GM06990 (cell line): ENCODE measurements around the gene ZCCHC2.

Source experiments
- DNase-seq: peaks from one replicate; pipeline ENCODE4 v3.0.0-alpha.2; 2011; ENCODE audit not compliant: insufficient read length; ENCODE audit errors: extremely low read depth
- H3K27me3 ChIP-seq: replicated peaks from 2 replicates; pipeline ENCODE4 v1.6.0; 2011; ENCODE audit warnings: low read length; ENCODE audit not compliant: control insufficient read depth, insufficient read depth
- H3K36me3 ChIP-seq: 2 replicates; pipeline ENCODE4 v1.5.1; 2011; ENCODE audit warnings: low read length; ENCODE audit not compliant: control insufficient read depth, insufficient read depth
- H3K4me3 ChIP-seq: replicated peaks from 2 replicates; pipeline ENCODE4 v1.5.1; 2011; ENCODE audit warnings: low read depth, mild to moderate bottlenecking, control low read depth, low read length
- TF ChIP-seq, protein P1 (sequence below): IDR thresholded peaks from 2 replicates; pipeline ENCODE4 v1.5.1; 2011; ENCODE audit warnings: low read length, control low read depth, mild to moderate bottlenecking, inconsistent platforms; ENCODE audit not compliant: insufficient read depth, poor library complexity, severe bottlenecking

The ZCCHC2 gene

DNA sequence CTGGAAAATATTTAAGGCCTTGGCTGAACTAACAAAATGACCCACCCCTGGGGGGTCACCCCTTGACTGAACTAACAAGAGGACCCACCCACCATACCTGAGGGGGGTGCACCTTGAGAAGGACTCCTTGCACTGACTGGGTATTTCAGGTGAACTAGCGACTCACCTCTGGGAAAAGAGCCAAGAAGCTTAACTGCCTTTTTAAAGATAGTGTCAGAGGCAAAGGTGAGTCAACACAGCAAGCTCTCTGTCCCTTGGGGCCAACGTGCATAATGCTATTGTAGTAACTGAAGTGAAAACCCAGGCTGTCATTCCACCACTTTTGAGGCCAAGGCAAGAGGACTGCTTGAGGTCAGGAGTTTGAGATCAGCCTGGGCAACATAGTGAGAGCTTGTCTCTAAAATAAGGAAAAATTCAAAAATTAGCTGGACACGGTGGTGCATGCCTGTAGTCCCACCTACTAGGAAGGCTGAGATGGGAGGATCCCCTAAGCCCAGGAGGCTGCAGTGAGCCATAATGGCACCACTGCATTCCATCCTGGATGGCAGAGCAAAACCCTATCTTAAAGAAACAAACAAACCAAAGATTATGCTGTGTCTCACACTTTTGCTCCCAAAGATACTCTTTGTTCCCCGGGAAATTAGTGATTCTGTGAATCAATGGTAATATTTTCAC, 36.4 kb upstream of the ZCCHC2 start:
- no peak for DNase-seq
- no peaks in the 10 kb centered on the region for H3K36me3 ChIP-seq
- H3K27me3 ChIP-seq: no peaks in the 10 kb centered on the region
- TF ChIP-seq, protein P1, sequence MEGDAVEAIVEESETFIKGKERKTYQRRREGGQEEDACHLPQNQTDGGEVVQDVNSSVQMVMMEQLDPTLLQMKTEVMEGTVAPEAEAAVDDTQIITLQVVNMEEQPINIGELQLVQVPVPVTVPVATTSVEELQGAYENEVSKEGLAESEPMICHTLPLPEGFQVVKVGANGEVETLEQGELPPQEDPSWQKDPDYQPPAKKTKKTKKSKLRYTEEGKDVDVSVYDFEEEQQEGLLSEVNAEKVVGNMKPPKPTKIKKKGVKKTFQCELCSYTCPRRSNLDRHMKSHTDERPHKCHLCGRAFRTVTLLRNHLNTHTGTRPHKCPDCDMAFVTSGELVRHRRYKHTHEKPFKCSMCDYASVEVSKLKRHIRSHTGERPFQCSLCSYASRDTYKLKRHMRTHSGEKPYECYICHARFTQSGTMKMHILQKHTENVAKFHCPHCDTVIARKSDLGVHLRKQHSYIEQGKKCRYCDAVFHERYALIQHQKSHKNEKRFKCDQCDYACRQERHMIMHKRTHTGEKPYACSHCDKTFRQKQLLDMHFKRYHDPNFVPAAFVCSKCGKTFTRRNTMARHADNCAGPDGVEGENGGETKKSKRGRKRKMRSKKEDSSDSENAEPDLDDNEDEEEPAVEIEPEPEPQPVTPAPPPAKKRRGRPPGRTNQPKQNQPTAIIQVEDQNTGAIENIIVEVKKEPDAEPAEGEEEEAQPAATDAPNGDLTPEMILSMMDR: no peak
- no peak overlapping the region for H3K4me3 ChIP-seq

DNA sequence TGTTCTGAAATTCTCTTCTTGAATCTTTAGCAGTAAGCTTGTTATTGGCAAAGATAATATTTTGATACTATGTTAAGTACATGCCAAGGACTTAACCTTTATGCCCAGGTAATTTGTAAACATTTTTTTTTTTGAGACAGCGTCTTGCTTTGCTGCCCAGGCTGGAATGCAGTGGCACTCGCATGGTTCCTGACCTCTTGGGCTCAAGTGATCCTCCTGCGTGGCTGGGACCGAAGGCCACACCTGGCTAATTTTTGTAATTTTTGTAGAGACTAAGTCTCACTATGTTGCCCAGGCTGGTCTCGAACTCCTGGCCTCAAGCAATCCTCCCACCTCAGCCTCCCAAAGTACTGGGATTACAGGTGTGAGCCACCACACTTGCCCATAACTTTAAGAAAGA, 35.7 kb upstream of the ZCCHC2 start:
- DNase-seq: no peak
- TF ChIP-seq, protein P1: no peak
- Histone ChIP-seq H3K36me3 (no peaks in the 10 kb centered on the region), H3K4me3 (no peak overlapping the region), H3K27me3 (no peaks in the 10 kb centered on the region; the same call in 1 of the 2 replicates)

DNA sequence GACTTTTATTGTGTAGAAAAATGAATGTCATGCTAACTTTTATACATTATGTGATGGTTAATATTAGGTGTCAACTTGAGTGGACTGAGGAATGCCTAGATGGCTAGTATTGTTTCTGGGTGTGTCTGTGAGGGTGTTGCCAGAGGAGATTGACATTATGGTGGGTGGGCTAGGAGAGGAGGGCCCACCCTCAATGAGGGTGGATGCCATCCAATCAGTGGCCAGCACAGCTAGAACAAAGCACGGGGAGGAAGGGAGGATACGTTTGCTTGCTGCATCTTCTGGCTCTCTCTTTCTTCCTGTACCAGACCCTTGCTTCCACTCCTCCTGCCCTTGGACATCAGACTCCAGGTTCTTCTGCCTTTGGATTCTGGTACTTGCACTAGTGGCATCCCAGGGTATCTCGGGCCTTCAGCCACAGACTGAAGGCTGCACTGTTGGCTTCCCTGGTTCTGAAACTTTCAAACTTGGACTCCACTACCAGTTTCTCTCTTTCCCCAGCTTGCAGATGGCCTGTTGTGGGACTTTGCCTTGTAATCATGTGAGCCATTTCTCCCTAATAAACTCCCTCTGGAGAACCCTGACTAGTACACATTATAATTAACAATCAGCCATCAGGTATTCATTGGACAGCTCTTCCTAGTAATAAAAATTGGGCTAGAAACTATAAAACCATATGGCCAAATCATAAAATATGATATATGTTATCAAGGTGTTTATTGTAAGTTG, 31.7 kb upstream of the ZCCHC2 start:
- Histone ChIP-seq H3K27me3 (no peaks in the 10 kb centered on the region; the same call in 1 of the 2 replicates), H3K36me3 (no peaks in the 10 kb centered on the region), H3K4me3 (no peak overlapping the region)
- DNase-seq: no peak
- TF ChIP-seq, protein P1: no peak

DNA sequence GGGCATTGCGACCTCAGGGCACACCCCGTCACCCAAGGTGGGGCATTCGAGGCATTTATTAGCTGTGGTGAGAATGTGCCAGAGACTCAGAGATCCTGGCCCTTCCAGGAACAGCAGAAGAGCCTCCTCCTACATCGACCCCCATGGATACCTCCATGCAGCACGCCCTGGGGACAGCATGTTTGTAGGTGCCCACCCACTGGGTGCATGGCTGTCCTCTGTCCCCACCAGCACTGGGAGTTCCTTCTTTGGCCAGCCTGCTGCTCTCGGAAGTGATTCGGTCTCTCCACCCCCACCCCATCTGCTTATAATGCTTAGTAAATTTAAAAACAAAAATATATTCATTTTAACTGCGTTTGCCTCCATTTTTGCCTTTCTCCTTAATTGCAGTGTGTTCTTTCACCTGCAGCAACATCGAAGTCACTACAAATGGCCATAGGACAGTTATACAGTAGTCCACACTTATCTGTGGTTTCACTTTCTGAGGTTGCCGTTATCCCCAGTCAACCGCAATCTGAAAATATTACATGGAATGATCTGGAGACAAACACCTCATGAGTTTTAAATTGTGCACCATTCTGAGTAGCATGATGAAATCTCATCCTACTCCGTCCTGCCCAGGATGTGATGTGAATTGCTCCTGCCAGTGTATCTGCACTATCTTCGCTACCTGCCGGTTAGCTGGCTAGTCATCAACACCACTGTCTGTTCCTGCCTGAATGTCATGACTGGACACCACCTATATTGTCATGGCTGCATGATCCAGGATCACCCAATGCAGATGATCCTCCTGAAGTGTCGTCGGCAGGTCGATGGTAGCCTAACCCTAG, 29.6 kb upstream of the ZCCHC2 start:
- H3K4me3 ChIP-seq: no peak overlapping the region
- no peaks in the 10 kb centered on the region for H3K36me3 ChIP-seq
- TF ChIP-seq, protein P1: no peak
- no peaks in the 10 kb centered on the region; the same call in none of the 2 replicates for H3K27me3 ChIP-seq
- no peak for DNase-seq

DNA sequence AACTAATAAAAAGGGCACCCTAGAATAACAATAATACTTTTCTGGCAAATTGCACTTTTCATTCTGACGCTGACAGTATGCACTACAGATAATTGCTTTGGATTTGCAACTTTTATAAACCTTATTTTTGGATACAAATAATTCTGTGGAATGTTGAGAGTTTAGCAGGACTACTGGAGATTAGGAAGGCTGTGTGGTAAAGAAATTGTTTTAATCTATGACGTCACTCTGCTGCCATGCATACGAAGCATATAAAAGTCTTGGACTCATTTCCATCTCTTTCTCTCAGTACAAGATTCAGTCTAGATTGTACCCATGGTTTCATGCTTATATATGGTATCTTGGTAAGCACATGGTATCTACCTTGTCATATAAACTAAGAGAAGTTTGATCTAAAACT, 28.1 kb upstream of the ZCCHC2 start:
- H3K36me3 ChIP-seq: no peaks in the 10 kb centered on the region
- DNase-seq: no peak
- TF ChIP-seq, protein P1: no peak
- no peaks in the 10 kb centered on the region; the same call in none of the 2 replicates for H3K27me3 ChIP-seq
- no peak overlapping the region for H3K4me3 ChIP-seq
